ENCODE data around the gene CLCN3. TPM values are rescaled to one million over a fixed set of nuclear protein-coding genes. Genes with fewer than 3 reads are reported as not detected.
"Not testable (repeated sequence)": the region's sequence is repeated elsewhere in the genome, so short reads cannot be mapped to it uniquely, and the experiment has no call there.

Gene CLCN3
- total and polyA plus RNA-seq, 4 experiments from 2014 or later, result 6.2 to 37.7 (median 25.7) TPM

- H3K4me1 ChIP-seq (ENCODE audit: insufficient read depth, low read length); H3K27ac Mint-ChIP-seq; H3K27me3 ChIP-seq (ENCODE audit: insufficient read depth, low read length); DNase-seq; POLR2A ChIA-PET (ENCODE audit: partially characterized antibody); H3K27ac ChIP-seq (ENCODE audit: low read depth, low read length); H3K4me3 Mint-ChIP-seq; H3K36me3 Mint-ChIP-seq; H3K9me3 ChIP-seq (ENCODE audit: control insufficient read depth in 1 of 2, low read length in 2 of 2); H3K9me3 Mint-ChIP-seq; CTCF ChIA-PET (ENCODE audit: partially characterized antibody); H3K4me3 ChIP-seq (ENCODE audit: low read length in 2 of 2); intact Hi-C loops (cut with micrococcal nuclease); H3K36me3 ChIP-seq (ENCODE audit: insufficient read depth, low read length): not testable (repeated sequence)
- H3K27me3 Mint-ChIP-seq, result peaks cover 20 to 32% of the 10 kb centered on the region in 2 donors
- peaks cover 1 to 17% (median 6%) of the 10 kb centered on the region in 4 donors for H3K4me1 Mint-ChIP-seq
Measured at GRCh38 chr4:169771556-169772080, 151.2 kb downstream of the CLCN3 start.

Other genes with a start within 250 kb of the CLCN3 start
- gene NEK1, start 8.0 kb upstream of the CLCN3 start, total RNA-seq, result 10 to 100 TPM; 18.8 to 24.1 TPM
- gene NEK1, start 8.0 kb upstream of the CLCN3 start, polyA plus RNA-seq, result 1 to 10 TPM; 6.1 to 8.9 TPM
- gene HPF1, start 137.4 kb downstream of the CLCN3 start, total RNA-seq, result 10 to 100 TPM; 14.4 to 15.0 TPM
- 10 to 100 TPM; 41.9 to 49.5 TPM for gene HPF1, start 137.4 kb downstream of the CLCN3 start, polyA plus RNA-seq